H54 (cell line): ENCODE results near the gene ACOXL.
A peak's percentile ranks its signal among the peaks of the same experiment; 100 is the strongest.

Source experiments
- DNase-seq: peaks from one replicate; pipeline ENCODE4 v3.0.0; 2011; ENCODE audit warnings: low spot score, mixed read lengths; ENCODE audit not compliant: insufficient read length
- FAIRE-seq: peaks from 3 replicates; lab custom pipeline; 2011; peaks lifted over from hg19 to GRCh38; lab: Jason Lieb, UNC
- POLR2A ChIP-seq: IDR thresholded peaks from 2 replicates; pipeline ENCODE4 v1.6.1; 2011; ENCODE audit warnings: low read depth, mild to moderate bottlenecking, low read length

Gene ACOXL

GRCh38 chr2:111111101-111111755 lies 378.9 kb downstream of the ACOXL start:
- no peak for FAIRE-seq
- TF ChIP-seq POLR2A = no peak
- DNase-seq = no peak

GRCh38 chr2:111113838-111114237 lies 381.5 kb downstream of the ACOXL start:
- FAIRE-seq = no peak
- no peak for TF ChIP-seq POLR2A
- no peak for DNase-seq

DNA sequence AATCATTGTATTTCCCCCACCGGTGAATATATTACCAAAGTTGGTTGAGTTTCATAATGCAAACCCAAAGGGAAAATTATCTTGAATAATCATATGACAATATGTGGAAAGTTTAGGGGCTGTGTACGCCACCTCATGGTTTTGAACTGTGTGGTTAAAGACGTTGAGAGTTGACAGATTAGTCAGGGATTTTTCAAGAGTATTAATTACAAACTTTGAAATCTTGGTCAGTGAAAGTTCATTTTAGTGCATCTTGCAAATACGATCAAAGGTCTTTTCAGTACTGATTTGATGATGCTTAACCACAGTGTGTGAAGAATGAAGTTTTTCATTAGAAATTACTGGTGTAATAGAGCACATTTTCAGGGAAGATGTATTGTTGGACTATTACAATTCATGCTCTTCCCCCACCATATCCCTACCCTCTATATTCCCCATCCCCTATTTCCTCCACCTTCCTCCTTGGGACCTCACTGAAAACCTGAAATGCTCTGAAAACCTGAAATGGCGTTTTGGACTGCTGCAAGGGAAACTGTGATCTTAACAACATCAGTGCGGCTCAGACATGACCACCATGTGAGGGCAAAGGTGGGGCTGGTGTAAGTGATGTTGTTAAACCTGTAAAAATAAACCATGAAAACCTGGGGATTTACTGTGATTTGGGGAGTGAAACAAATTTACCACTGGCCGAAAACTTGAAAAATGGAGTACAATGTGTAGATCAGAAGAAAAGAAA lies 383.8 kb downstream of the ACOXL start:
- FAIRE-seq (no peak), DNase-seq (no peak)
- no peak for TF ChIP-seq POLR2A

- DNase-seq = peak; percentile 89
- TF ChIP-seq POLR2A = no peak
- FAIRE-seq = peak; percentile 36
Measured at GRCh38 chr2:111116843-111117597, 384.6 kb downstream of the ACOXL start.

DNA sequence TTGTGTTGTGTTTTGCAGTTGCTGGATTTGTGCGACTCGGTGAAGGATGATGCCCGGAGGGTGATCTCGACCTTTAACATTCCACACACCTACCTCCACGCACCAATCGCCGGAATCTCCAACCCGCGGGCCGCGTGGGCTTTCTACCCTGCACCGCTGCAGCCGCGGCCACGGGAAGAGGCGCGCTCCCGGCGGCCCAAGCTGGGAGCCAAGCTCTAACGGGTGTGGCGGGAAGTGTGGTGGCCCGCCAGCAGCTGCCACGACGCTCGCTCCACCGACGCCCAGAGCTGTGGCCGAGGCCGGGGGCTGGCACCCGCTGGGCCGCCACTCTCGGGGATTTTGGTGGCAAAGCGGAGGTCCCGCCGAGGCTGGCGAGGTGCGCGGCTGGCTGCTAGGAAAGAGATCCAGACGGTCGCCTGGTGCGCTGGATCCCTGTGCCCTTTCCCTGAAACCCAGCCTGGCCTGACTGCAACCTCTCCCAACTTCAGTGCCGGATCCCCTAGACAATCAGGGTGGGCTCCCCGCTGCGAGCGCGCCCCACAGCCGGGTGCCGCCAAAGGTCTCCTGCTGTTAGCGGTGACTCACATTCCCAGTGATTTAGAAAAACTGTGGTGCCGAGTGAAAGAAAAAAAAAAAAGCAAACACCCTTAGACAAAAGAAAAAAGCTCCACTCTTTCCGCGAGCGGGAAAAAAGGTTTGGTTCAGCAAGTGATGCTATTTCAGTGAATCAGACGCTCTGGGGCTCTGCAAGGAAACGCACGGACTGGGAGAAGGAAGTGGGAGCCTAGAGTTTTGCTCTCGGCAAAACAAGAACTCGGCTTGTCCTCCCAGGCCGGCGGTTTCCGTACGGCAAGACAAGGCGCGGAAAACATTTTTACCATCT lies 385.5 kb downstream of the ACOXL start:
- no peak for TF ChIP-seq POLR2A
- DNase-seq (peak; percentile 79), FAIRE-seq (peak; percentile 57)

DNA sequence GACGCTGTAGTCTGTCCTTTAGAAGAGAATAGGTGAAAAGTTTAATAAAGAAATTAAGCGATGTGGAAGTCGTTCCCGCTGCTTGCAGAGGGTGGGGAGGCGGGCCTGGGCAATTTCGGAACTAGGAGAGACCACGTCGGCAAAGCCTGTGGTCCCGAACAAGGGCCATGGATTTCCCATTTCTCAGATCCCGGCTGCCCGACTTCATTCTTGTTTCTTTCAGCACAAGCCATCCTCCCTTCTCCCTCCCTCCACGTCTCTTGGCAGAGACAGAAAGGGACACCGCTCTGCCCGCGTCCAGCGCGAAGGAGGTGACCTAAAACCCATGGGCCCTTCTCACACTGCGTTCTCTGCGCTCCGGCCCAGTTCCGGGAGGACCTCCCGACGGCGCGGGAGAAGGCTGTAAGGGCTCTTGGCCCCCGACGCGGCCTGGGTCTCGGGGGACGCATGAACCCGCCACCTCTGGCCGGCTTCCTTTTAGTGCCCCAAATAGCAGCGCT lies 386.2 kb downstream of the ACOXL start:
- DNase-seq = no peak
- FAIRE-seq = no peak

DNA sequence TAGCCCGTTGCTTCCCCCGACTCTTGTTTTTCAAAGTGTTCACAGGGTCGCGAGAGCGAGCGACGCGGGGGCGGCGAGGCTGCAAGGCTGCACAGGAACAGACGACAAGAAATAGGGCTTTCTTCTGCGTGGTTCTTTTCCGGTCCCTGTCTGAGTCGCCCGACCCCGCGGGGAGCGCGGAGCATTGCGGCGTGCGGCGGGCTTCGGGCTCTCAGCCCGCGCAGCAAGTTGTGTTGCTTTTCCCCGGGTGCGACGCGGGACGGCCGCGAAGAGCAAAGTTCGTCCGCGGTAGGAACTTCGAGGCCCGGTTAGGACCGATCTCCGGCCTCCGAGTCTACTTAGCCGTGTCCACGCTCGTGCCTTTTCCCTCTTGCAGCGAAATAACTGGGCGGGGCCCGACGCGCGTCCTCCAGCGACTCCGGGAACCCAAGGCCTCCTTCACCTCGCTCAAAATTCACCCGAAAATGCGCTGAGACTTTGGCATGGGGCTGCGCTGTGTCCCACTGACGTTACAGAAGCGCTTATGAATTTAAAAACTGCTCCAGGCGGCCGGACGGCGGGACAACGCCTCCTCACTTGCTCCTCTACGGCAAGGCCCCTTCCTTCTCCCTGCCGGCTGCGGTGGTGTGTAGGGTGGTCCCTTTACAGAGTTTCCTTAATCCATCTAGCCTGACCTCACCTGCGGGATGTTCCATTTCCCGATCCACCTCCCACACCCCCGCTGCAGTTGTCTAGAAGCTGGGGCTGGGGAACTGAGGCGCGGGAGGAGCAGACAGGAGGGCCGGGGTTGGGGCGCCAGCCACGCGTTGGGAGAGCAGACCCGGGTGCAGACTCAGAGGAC lies 386.8 kb downstream of the ACOXL start:
- DNase-seq = no peak
- no peak for FAIRE-seq
- TF ChIP-seq POLR2A = no peak

More for the DNA sequence above, 386.2 kb downstream of the ACOXL start:
- TF ChIP-seq POLR2A = no peak

- DNase-seq (no peak), FAIRE-seq (no peak)
- TF ChIP-seq POLR2A = no peak
Measured at GRCh38 chr2:111119822-111120252, 387.5 kb downstream of the ACOXL start.

GRCh38 chr2:111120253-111121027 lies 388.1 kb downstream of the ACOXL start, which contains the start of gene BCL2L11:
Gene BCL2L11, plus strand, starts transcription at chr2:111120914. Its CDS starts 2,832 bp downstream, at chr2:111123746.
- FAIRE-seq = no peak
- peak; percentile 89 for DNase-seq
- TF ChIP-seq POLR2A = peak; percentile 76

DNA sequence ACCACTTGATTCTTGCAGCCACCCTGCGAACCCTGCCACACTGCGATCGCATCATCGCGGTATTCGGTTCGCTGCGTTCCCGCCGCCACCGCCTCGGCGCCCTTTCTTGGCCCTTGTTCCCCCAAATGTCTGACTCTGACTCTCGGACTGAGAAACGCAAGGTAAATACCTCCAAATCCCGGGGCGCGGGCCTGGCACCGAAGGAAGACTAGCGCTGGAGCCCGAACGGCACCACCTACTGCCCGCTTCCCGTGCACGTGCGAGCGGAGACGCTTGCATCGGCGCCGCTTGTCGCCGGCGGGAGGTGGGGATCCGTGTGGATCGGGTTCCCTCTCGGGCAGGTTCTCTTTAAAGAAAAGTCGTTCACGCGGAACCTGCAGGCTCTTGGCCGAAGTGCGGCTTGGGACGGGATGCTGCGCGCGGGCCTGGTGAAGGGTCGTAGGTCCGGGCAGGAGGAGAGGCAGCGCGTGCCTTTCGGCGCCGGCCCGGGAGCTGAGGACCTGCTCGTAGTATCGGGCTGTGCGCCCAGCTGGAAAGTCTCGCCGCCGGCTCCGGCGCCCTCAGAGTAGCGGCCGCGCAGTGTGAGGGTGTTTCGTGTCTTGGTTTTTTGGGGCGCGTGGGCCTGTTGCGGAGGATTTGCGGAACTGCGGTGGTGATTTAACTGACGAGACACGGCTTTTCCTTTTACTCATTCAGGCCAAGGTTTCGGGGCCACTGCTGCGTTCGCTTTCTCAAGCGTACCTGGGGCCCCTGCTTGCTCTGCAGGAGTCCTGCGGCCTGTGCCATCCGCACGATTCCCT lies 388.9 kb downstream of the ACOXL start:
- DNase-seq = peak; percentile 43
- no peak for FAIRE-seq
- TF ChIP-seq POLR2A = no peak

DNA sequence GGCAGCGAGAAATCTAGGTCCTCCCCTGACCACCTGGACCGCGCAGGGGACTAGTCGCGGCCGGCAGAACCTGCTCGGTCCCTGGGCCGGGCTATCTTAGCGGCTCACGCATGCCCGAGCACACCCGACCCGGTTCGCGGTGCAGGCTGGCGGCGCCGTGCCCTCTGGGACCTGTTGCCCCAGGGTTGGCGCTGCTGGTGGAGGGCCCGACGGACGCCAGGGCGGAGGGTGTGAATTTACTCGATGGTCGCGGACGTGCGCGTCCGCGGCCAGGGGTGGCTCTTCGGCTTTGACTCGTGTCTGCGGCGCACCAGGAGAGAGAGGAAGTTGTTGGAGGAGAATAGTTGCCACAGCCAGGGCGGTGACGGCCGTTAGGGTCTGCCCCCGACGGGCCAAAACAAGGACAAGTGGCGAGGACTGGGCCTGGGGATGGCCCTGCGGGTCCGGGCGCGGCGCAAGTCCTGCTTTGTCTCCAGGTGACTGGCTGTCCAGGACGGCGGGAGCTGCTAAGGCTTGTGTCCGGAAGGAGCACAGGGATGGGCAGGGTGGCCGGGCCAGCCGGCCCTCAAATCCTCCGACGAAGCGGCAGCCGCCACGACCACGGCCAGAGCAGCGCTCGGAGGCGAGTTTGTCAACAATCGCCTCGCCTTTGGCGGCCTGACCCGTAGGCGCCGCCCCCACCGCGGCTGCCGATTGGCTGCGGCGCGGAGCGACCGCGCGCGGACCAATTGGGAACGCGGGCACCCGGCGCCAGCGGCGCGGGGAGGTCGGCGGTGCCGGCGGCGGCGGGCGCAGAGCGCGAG lies 389.7 kb downstream of the ACOXL start:
- FAIRE-seq (no peak), DNase-seq (peak; percentile 96)
- TF ChIP-seq POLR2A = 0 out of 2 replicates have a peak, but pooled peaks have one; percentile 43
